Measurements from ENCODE around the gene B4GALNT4. TPM values are rescaled to one million over a fixed set of nuclear protein-coding genes. Genes with fewer than 3 reads are reported as not detected.
"Not testable (repeated sequence)": the region's sequence is repeated elsewhere in the genome, so short reads cannot be mapped to it uniquely, and the experiment has no call there.

Gene B4GALNT4
- polyA plus RNA-seq, 1 donor = 11.4 TPM

- DNase-seq (ENCODE audit: low read depth) = no peak
Observed at GRCh38 chr11:422249-422656, 53.0 kb downstream of the B4GALNT4 start.

GRCh38 chr11:424232-424631 lies 54.9 kb downstream of the B4GALNT4 start:
- no peak for DNase-seq (ENCODE audit: low read depth)

- not testable (repeated sequence) for DNase-seq (ENCODE audit: low read depth)
Observed at GRCh38 chr11:424766-425165, 55.5 kb downstream of the B4GALNT4 start.

GRCh38 chr11:425301-425700 lies 56.0 kb downstream of the B4GALNT4 start:
- DNase-seq (ENCODE audit: low read depth) = no peak

GRCh38 chr11:426851-427250 lies 57.6 kb downstream of the B4GALNT4 start:
- no peak for DNase-seq (ENCODE audit: low read depth)

- DNase-seq (ENCODE audit: low read depth) = no peak
Observed at GRCh38 chr11:428295-428694, 59.0 kb downstream of the B4GALNT4 start.

- DNase-seq (ENCODE audit: low read depth) = no peak
Observed at GRCh38 chr11:429391-429790, 60.1 kb downstream of the B4GALNT4 start.

- DNase-seq (ENCODE audit: low read depth) = no peak
Observed at GRCh38 chr11:429931-430456, 60.7 kb downstream of the B4GALNT4 start.

Other genes starting within 250 kb of the B4GALNT4 start
- 0.34 TPM for gene SCGB1C1, start 176.4 kb upstream of the B4GALNT4 start, polyA plus RNA-seq (ENCODE audit: insufficient read length)
- 28.1 TPM for gene BET1L, start 162.1 kb upstream of the B4GALNT4 start, polyA plus RNA-seq (ENCODE audit: insufficient read length)
- gene RIC8A, start 161.8 kb upstream of the B4GALNT4 start, polyA plus RNA-seq (ENCODE audit: insufficient read length) = 60.2 TPM
- 24.4 TPM for gene SIRT3, start 133.2 kb upstream of the B4GALNT4 start, polyA plus RNA-seq (ENCODE audit: insufficient read length)
- gene PSMD13, start 132.5 kb upstream of the B4GALNT4 start, polyA plus RNA-seq (ENCODE audit: insufficient read length) = 90.1 TPM
- not detected for gene NLRP6, start 91.1 kb upstream of the B4GALNT4 start, polyA plus RNA-seq (ENCODE audit: insufficient read length)
- gene PGGHG, start 80.4 kb upstream of the B4GALNT4 start, polyA plus RNA-seq (ENCODE audit: insufficient read length) = 5.2 TPM
- gene IFITM5, start 70.0 kb upstream of the B4GALNT4 start, polyA plus RNA-seq (ENCODE audit: insufficient read length) = not detected
- gene IFITM2, start 61.7 kb upstream of the B4GALNT4 start, polyA plus RNA-seq (ENCODE audit: insufficient read length) = 47.5 TPM
- gene IFITM1, start 55.5 kb upstream of the B4GALNT4 start, polyA plus RNA-seq (ENCODE audit: insufficient read length) = 12.2 TPM
- 250 TPM for gene IFITM3, start 48.6 kb upstream of the B4GALNT4 start, polyA plus RNA-seq (ENCODE audit: insufficient read length)
- gene PKP3, start 24.7 kb downstream of the B4GALNT4 start, polyA plus RNA-seq (ENCODE audit: insufficient read length) = 0.16 TPM
- gene SIGIRR, start 45.5 kb downstream of the B4GALNT4 start, polyA plus RNA-seq (ENCODE audit: insufficient read length) = 11.6 TPM
- 0.20 TPM for gene ANO9, start 72.5 kb downstream of the B4GALNT4 start, polyA plus RNA-seq (ENCODE audit: insufficient read length)
- gene PTDSS2, start 80.8 kb downstream of the B4GALNT4 start, polyA plus RNA-seq (ENCODE audit: insufficient read length) = 33.3 TPM
- gene RNH1, start 137.7 kb downstream of the B4GALNT4 start, polyA plus RNA-seq (ENCODE audit: insufficient read length) = 85.0 TPM
- 120 TPM for gene HRAS, start 166.1 kb downstream of the B4GALNT4 start, polyA plus RNA-seq (ENCODE audit: insufficient read length)
- gene LRRC56, start 168.0 kb downstream of the B4GALNT4 start, polyA plus RNA-seq (ENCODE audit: insufficient read length) = 7.3 TPM
- gene LMNTD2, start 191.2 kb downstream of the B4GALNT4 start, polyA plus RNA-seq (ENCODE audit: insufficient read length) = 0.52 TPM
- gene RASSF7, start 191.5 kb downstream of the B4GALNT4 start, polyA plus RNA-seq (ENCODE audit: insufficient read length) = 1.8 TPM
- gene PHRF1, start 207.0 kb downstream of the B4GALNT4 start, polyA plus RNA-seq (ENCODE audit: insufficient read length) = 18.4 TPM
- gene IRF7, start 246.5 kb downstream of the B4GALNT4 start, polyA plus RNA-seq (ENCODE audit: insufficient read length) = 14.9 TPM

Measured in forelimb muscle (tissue), 1 donor.